ENCODE data around the gene CAMTA2.

GRCh38 chr17:5027916-5028315 is 40.4 kb upstream of the CAMTA2 start:
- TF ChIP-seq CTCF (IDR thresholded peaks at IDR 0.05), result no peak
- no peak for TF ChIP-seq POLR2A (IDR thresholded peaks at IDR 0.05)

All from body of pancreas (tissue), 4 donors.